H9 (cell line): Measurements from ENCODE around the gene EXOG. TPM values are rescaled to one million over a fixed set of nuclear protein-coding genes. Genes with fewer than 3 reads are reported as not detected.

Experiments
- DNase-seq: peaks from one replicate; pipeline ENCODE4 v3.0.0-alpha.2; 2017
- H2AFZ ChIP-seq: one replicate; pipeline ENCODE4 v1.6.1; 2013; ENCODE audit warnings: mild to moderate bottlenecking, low read length, control low read depth, moderate library complexity
- H2AK5ac ChIP-seq: 2 replicates; pipeline ENCODE4 v1.6.1; 2013; ENCODE audit warnings: low read length, control low read depth, mixed read lengths; ENCODE audit not compliant: insufficient read length
- H2BK120ac ChIP-seq: one replicate; pipeline ENCODE4 v1.6.1; 2013; ENCODE audit warnings: low read depth, mild to moderate bottlenecking, low read length, control low read depth, inconsistent platforms; ENCODE audit not compliant: poor library complexity, severe bottlenecking
- H2BK12ac ChIP-seq: 2 replicates; pipeline ENCODE4 v1.6.1; 2013; ENCODE audit warnings: low read length, control low read depth, mixed read lengths, low read depth; ENCODE audit not compliant: insufficient read length
- H2BK15ac ChIP-seq: 2 replicates; pipeline ENCODE4 v1.6.1; 2013; ENCODE audit warnings: low read depth, low read length, control low read depth
- H2BK20ac ChIP-seq: one replicate; pipeline ENCODE4 v1.6.1; 2013; ENCODE audit warnings: low read depth, mild to moderate bottlenecking, low read length, control low read depth, inconsistent platforms; ENCODE audit not compliant: poor library complexity, severe bottlenecking
- H2BK5ac ChIP-seq: 2 replicates; pipeline ENCODE4 v1.6.1; 2013; ENCODE audit warnings: low read length, control low read depth, mixed read lengths; ENCODE audit not compliant: insufficient read length
- H3K14ac ChIP-seq: 2 replicates; pipeline ENCODE4 v1.6.1; 2013; ENCODE audit warnings: low read length, control low read depth; ENCODE audit not compliant: insufficient read depth
- H3K18ac ChIP-seq: 2 replicates; pipeline ENCODE4 v1.6.1; 2013; ENCODE audit warnings: low read depth, mild to moderate bottlenecking, mixed read lengths, low read length, control low read depth; ENCODE audit not compliant: insufficient read length
- H3K23ac ChIP-seq: 2 replicates; pipeline ENCODE4 v1.6.1; 2013; ENCODE audit warnings: low read length, control low read depth, mixed read lengths, low read depth; ENCODE audit not compliant: insufficient read length
- H3K23me2 ChIP-seq: 2 replicates; pipeline ENCODE4 v1.6.1; 2013; ENCODE audit warnings: low read depth, mild to moderate bottlenecking, mixed read lengths, low read length, control low read depth; ENCODE audit not compliant: insufficient read length, poor library complexity, severe bottlenecking
- H3K27ac ChIP-seq: 2 replicates; pipeline ENCODE4 v1.5.1; 2013; ENCODE audit warnings: low read length, control low read depth, mixed read lengths, low read depth; ENCODE audit not compliant: insufficient read length
- H3K27me3 ChIP-seq: 2 replicates; pipeline ENCODE4 v1.6.1; 2013; ENCODE audit warnings: low read length, control low read depth, inconsistent platforms; ENCODE audit not compliant: insufficient read depth
- H3K4ac ChIP-seq: 2 replicates; pipeline ENCODE4 v1.6.1; 2013; ENCODE audit warnings: low read depth, mild to moderate bottlenecking, control low read depth, inconsistent platforms, low read length, moderate library complexity
- H3K4me1 ChIP-seq: 2 replicates; pipeline ENCODE4 v1.6.1; 2013; ENCODE audit warnings: low read length, control low read depth, inconsistent platforms; ENCODE audit not compliant: insufficient read depth
- H3K4me2 ChIP-seq: 2 replicates; pipeline ENCODE4 v1.6.1; 2013; ENCODE audit warnings: low read length, control low read depth, mixed read lengths; ENCODE audit not compliant: insufficient read length, insufficient read depth
- H3K56ac ChIP-seq: 2 replicates; pipeline ENCODE4 v1.6.1; 2013; ENCODE audit warnings: low read depth, mild to moderate bottlenecking, mixed read lengths, low read length, control low read depth; ENCODE audit not compliant: insufficient read length
- H3K79me1 ChIP-seq: 2 replicates; pipeline ENCODE4 v1.6.1; 2013; ENCODE audit warnings: low read depth, mild to moderate bottlenecking, moderate library complexity, low read length, control low read depth, inconsistent platforms; ENCODE audit not compliant: insufficient read depth, poor library complexity, severe bottlenecking
- H3K79me2 ChIP-seq: 2 replicates; pipeline ENCODE4 v1.6.1; 2013; ENCODE audit warnings: low read length, control low read depth, inconsistent platforms; ENCODE audit not compliant: insufficient read depth
- H3K9ac ChIP-seq: 2 replicates; pipeline ENCODE4 v1.6.1; 2013; ENCODE audit warnings: low read length, control low read depth, mixed read lengths; ENCODE audit not compliant: insufficient read length; ENCODE audit errors: extremely low read depth
- H3K9me3 ChIP-seq: one replicate; pipeline ENCODE4 v1.6.1; 2013; ENCODE audit warnings: low read depth, low read length, inconsistent platforms; ENCODE audit not compliant: control insufficient read depth
- H3T11ph ChIP-seq: one replicate; pipeline ENCODE4 v1.6.1; 2013; ENCODE audit warnings: mild to moderate bottlenecking, low read length, control low read depth, inconsistent platforms
- H4K20me1 ChIP-seq: one replicate; pipeline ENCODE4 v1.6.1; 2013; ENCODE audit not compliant: control insufficient read depth, insufficient read length, insufficient read depth
- H4K5ac ChIP-seq: 2 replicates; pipeline ENCODE4 v1.6.1; 2013; ENCODE audit warnings: low read depth, mild to moderate bottlenecking, mixed read lengths, low read length, control low read depth; ENCODE audit not compliant: insufficient read length
- H4K8ac ChIP-seq: replicated peaks from 2 replicates; pipeline ENCODE4 v1.6.1; 2013; ENCODE audit warnings: low read length, control low read depth, mixed read lengths, low read depth; ENCODE audit not compliant: insufficient read length
- H4K91ac ChIP-seq: 2 replicates; pipeline ENCODE4 v1.6.1; 2013; ENCODE audit warnings: low read depth, mild to moderate bottlenecking, moderate library complexity, mixed read lengths, low read length, control low read depth; ENCODE audit not compliant: insufficient read length
- H3K27ac Mint-ChIP-seq, 3 experiments: 2 replicates in 2 of 3; 3 replicates in 1 of 3; pipeline ENCODE4 v1.8.0; 2020 to 2021; ENCODE audit warnings: mixed read lengths in 3 of 3, mild to moderate bottlenecking in 1 of 3, moderate library complexity in 1 of 3
- H3K27me3 Mint-ChIP-seq: 2 replicates; pipeline ENCODE4 v1.8.0; 2021; ENCODE audit warnings: low read depth, mild to moderate bottlenecking, moderate library complexity, mixed read lengths
- H3K36me3 Mint-ChIP-seq, 3 experiments: 2 replicates in 2 of 3; 3 replicates in 1 of 3; pipeline ENCODE4 v1.8.0; 2020 to 2021; ENCODE audit warnings: low read depth in 3 of 3, mixed read lengths in 3 of 3; ENCODE audit not compliant: insufficient read depth in 1 of 3
- H3K4me1 Mint-ChIP-seq, 2 experiments: 2 replicates each; pipeline ENCODE4 v1.8.0; 2020; ENCODE audit warnings: mixed read lengths in 2 of 2
- H3K4me3 Mint-ChIP-seq, 2 experiments: 2 replicates in 1 of 2; 3 replicates in 1 of 2; pipeline ENCODE4 v1.8.0; 2020 to 2021; ENCODE audit warnings: mild to moderate bottlenecking in 2 of 2, mixed read lengths in 2 of 2, moderate library complexity in 1 of 2
- H3K9me3 Mint-ChIP-seq, 2 experiments: 2 replicates in 1 of 2; 3 replicates in 1 of 2; pipeline ENCODE4 v1.8.0; 2020; ENCODE audit warnings: mild to moderate bottlenecking in 2 of 2, mixed read lengths in 2 of 2, moderate library complexity in 1 of 2
- CTCF ChIP-seq: fragments of 200-600 bp; sonication (generic); conservative IDR thresholded peaks from 3 replicates; pipeline ENCODE4 v1.8.0; 2021; ENCODE audit warnings: antibody characterized with exemption, mild to moderate bottlenecking
- WGBS: extraction: QIAGEN DNeasy Blood & Tissue Kit; methylation state at CpG from one replicate; pipeline ENCODE4 v1.1.7; 2013; ENCODE audit warnings: missing lambda C conversion rate, low lambda C conversion rate, mixed read lengths; ENCODE audit not compliant: insufficient read length; ENCODE audit errors: extremely low coverage; 5-methylcytosine and 5-hydroxymethylcytosine counted together
- total RNA-seq: library from RNA; stranded (reverse); gene quantifications from 2 replicates; pipeline ENCODE4 v1.2.1, GENCODE V29; 2021

Gene EXOG
- total RNA-seq, 1 experiment from 2014 or later, result 14.1 TPM

DNA sequence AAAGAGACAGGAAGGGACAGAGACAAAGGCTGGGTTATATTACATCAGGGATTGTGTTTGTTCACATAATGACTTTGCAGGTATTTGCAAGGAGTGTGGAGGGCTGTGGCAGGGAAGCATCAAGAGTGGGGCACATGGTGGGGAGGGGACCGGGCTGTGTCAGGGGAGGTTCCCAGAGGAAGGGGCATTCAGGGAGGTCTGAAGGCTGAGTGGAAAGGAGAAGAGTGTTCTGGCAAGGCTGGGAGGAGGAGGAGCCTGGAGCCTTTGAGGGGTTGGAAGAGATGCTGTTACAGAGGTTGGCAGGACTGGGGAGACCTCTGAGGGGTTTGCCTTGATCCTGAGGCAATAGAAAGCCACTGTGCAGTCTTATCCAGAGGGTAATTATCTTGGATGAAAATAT, 49.4 kb downstream of the EXOG start:
- Histone ChIP-seq H2BK12ac (no peak overlapping the region), H3K23ac (no peak overlapping the region), H3K14ac (no peak overlapping the region), H3K79me1 (no peaks in the 10 kb centered on the region), H4K20me1 (no peaks in the 10 kb centered on the region), H3K4me2 (no peak overlapping the region), H3K4me1 (no peaks in the 10 kb centered on the region; the same call in 1 of the 2 replicates), H2AFZ (no peak overlapping the region), H3K79me2 (no peaks in the 10 kb centered on the region), H3K9ac (no peak overlapping the region), H3K27me3 (no peaks in the 10 kb centered on the region), H2BK120ac (no peak overlapping the region), H3K27ac (no peak overlapping the region), H3T11ph (no peak overlapping the region), H2BK15ac (no peak overlapping the region), H3K56ac (no peak overlapping the region), H2BK20ac (no peak overlapping the region), H3K18ac (no peak overlapping the region), H4K91ac (no peak overlapping the region), H4K8ac (no peak overlapping the region), H3K23me2 (no peaks in the 10 kb centered on the region), H2AK5ac (no peak overlapping the region), H3K4ac (no peak overlapping the region), H2BK5ac (no peak overlapping the region), H3K9me3 (no peaks in the 10 kb centered on the region), H4K5ac (no peak overlapping the region)
- H3K36me3 Mint-ChIP-seq, result peaks cover 3 to 6% (median 4%) of the 10 kb centered on the region in 3 experiments; a peak in 5 of 7 replicates
- no peak for TF ChIP-seq CTCF
- no peak overlapping the region for H3K4me3 Mint-ChIP-seq
- DNase-seq, result no peak
- peak overlapping the region in 2 of 3 experiments; percentile 6 to 38; a peak in 2 of 7 replicates for H3K27ac Mint-ChIP-seq
- H3K4me1 Mint-ChIP-seq, result peaks cover 23 to 25% of the 10 kb centered on the region in 2 experiments
- no CpG with 5 or more reads among the region's 1 CpG for WGBS
- peaks cover 2% of the 10 kb centered on the region for H3K27me3 Mint-ChIP-seq
- H3K9me3 Mint-ChIP-seq, result no peaks in the 10 kb centered on the region; a peak in 1 of 5 replicates
